Panc1 (cell line): ENCODE data around the gene SEZ6L. TPM values are rescaled to one million over a fixed set of nuclear protein-coding genes. Genes with fewer than 3 reads are reported as not detected.
A peak's percentile ranks its signal among the peaks of the same experiment; 100 is the strongest.

ENCODE experiments used
- ATAC-seq: fragments of 200-7000 bp; cut with Tn5 transposase; 2 replicates; pipeline ENCODE4 v1.9.1; 2020; ENCODE audit warnings: mild to moderate bottlenecking, moderate library complexity
- BruUV-seq: library from RNA; stranded (reverse); fragments of 400-500 nt; replicated peaks from 2 replicates; lab custom pipeline; 2021; lab: Mats Ljungman, UMichigan
- CTCF ChIA-PET: fragments of 300-600 bp; sonication (Branson Sonifier 250); formaldehyde crosslinking; loops from one replicate; lab custom pipeline; 2022; ENCODE audit warnings: antibody characterized with exemption; lab: Charles Lee
- POLR2A ChIA-PET: fragments of 300-600 bp; sonication (Branson Sonifier 250); formaldehyde crosslinking; loops from one replicate; lab custom pipeline; 2022; ENCODE audit warnings: antibody characterized with exemption; lab: Charles Lee
- DNase-seq: peaks from one replicate; pipeline ENCODE4 v3.0.0-alpha.2; 2010; ENCODE audit warnings: low read depth, low spot score
- H3K27ac ChIP-seq: 2 replicates; pipeline ENCODE4 v1.5.1; 2011; ENCODE audit warnings: mild to moderate bottlenecking, low read length, inconsistent platforms
- H3K27me3 ChIP-seq: fragments of 200-500 bp; sonication (Bioruptor generic); 2 replicates; pipeline ENCODE4 v1.6.0; 2014; ENCODE audit warnings: low read length, inconsistent platforms; ENCODE audit not compliant: control insufficient read depth, insufficient read depth
- H3K36me3 ChIP-seq: fragments of 200-500 bp; sonication (Bioruptor generic); 2 replicates; pipeline ENCODE4 v1.5.1; 2014; ENCODE audit warnings: inconsistent platforms, mild to moderate bottlenecking, low read length, moderate library complexity; ENCODE audit not compliant: control insufficient read depth, insufficient read depth
- H3K4me1 ChIP-seq: 2 replicates; pipeline ENCODE4 v1.5.1; 2011; ENCODE audit warnings: inconsistent platforms, mild to moderate bottlenecking, low read length, moderate library complexity; ENCODE audit not compliant: control insufficient read depth, insufficient read depth
- H3K4me3 ChIP-seq, 2 experiments: 2 replicates each; pipeline ENCODE4 v1.5.1; 2011 to 2012; ENCODE audit warnings: low read depth in 2 of 2, low read length in 2 of 2, mild to moderate bottlenecking in 2 of 2, inconsistent platforms in 1 of 2, moderate library complexity in 1 of 2
- H3K9me3 ChIP-seq: fragments of 200-500 bp; sonication (Bioruptor generic); 2 replicates; pipeline ENCODE4 v1.5.1; 2014; ENCODE audit warnings: low read depth, mild to moderate bottlenecking, inconsistent platforms, low read length, moderate library complexity; ENCODE audit not compliant: control insufficient read depth, insufficient read depth
- CTCF ChIP-seq: fragments of 450-650 bp; IDR thresholded peaks from 2 replicates; pipeline ENCODE4 v1.5.1; 2017; ENCODE audit warnings: mild to moderate bottlenecking
- POLR2AphosphoS5 ChIP-seq: IDR thresholded peaks from 2 replicates; pipeline ENCODE4 v1.6.1; 2012; ENCODE audit warnings: mild to moderate bottlenecking, low read depth, low read length, moderate library complexity
- REST ChIP-seq, 2 experiments: IDR thresholded peaks; 2 replicates each; pipeline ENCODE4 v1.6.1; 2011 to 2012; ENCODE audit warnings: low read depth in 2 of 2, control low read depth in 1 of 2, low read length in 1 of 2, mild to moderate bottlenecking in 1 of 2, moderate library complexity in 1 of 2; ENCODE audit not compliant: insufficient read depth in 1 of 2
- SIN3A ChIP-seq: IDR thresholded peaks from 2 replicates; pipeline ENCODE4 v1.6.1; 2012; ENCODE audit warnings: low read depth, mild to moderate bottlenecking, low read length, moderate library complexity, borderline replicate concordance; ENCODE audit not compliant: insufficient read depth
- TCF7L2 ChIP-seq: IDR thresholded peaks from 2 replicates; pipeline ENCODE4 v1.6.1; 2011; ENCODE audit warnings: mild to moderate bottlenecking, low read depth, low read length, inconsistent platforms
- in situ Hi-C: cut with HindIII; loops from 2 replicates; pipeline ENCODE4 v1.10.0; 2016; ENCODE audit warnings: low sequenced_read_pairs, low pct_unique_long_range_greater_than_20kb
- intact Hi-C: fragments of 100-400 bp; cut with micrococcal nuclease; formaldehyde crosslinking; loops from one replicate; pipeline ENCODE4 v1.10.0; 2022; ENCODE audit not compliant: unreplicated experiment
- total RNA-seq: library from RNA; stranded (reverse); gene quantifications from one replicate; pipeline ENCODE4 v1.2.1, GENCODE V29; 2021; ENCODE audit not compliant: unreplicated experiment

SEZ6L gene
- total RNA-seq, 1 experiment from 2014 or later: not detected

- no peak for DNase-seq
- no peak for ATAC-seq
- intact Hi-C loops: loop anchor here (10.0 kb wide), 1 partner anchor 97 kb away; no protein-coding TSS in a partner anchor
- Histone ChIP-seq H3K36me3 (no peaks in the 10 kb centered on the region; the same call in 1 of the 2 replicates), H3K27me3 (no peaks in the 10 kb centered on the region; the same call in 1 of the 2 replicates), H3K4me1 (no peaks in the 10 kb centered on the region), H3K27ac (no peak overlapping the region), H3K4me3 (no peak overlapping the region), H3K9me3 (no peaks in the 10 kb centered on the region)
- BruUV-seq: no TSS peak
- ChIA-PET POLR2A (no interaction called here), CTCF (interaction anchor here (0.6 to 1.4 kb wide), 4 partner anchors 16 to 565 kb away, joined by 3 to 4 read pairs (median 4); no protein-coding TSS in a partner anchor)
- in situ Hi-C loops: no loop called here
- TF ChIP-seq POLR2AphosphoS5: no peak
- peak; percentile 90 for TF ChIP-seq CTCF
These were observed 198.4 kb downstream of the SEZ6L start for GRCh38 chr22:26367402-26368245.

- Histone ChIP-seq H3K4me3 (no peak overlapping the region), H3K27ac (no peak overlapping the region), H3K27me3 (no peaks in the 10 kb centered on the region), H3K36me3 (no peaks in the 10 kb centered on the region), H3K4me1 (no peaks in the 10 kb centered on the region; the same call in 1 of the 2 replicates), H3K9me3 (no peaks in the 10 kb centered on the region)
- no TSS peak for BruUV-seq
- ChIA-PET POLR2A (no interaction called here), CTCF (no interaction called here)
- no peak for DNase-seq
- ATAC-seq: no peak
- intact Hi-C loops (loop anchor here (10.0 kb wide), 1 partner anchor 58 kb away; no protein-coding TSS in a partner anchor), in situ Hi-C loops (no loop called here)
- TF ChIP-seq TCF7L2 (no peak), REST (IDR thresholded peaks at IDR 0.05; ENCODE audit: insufficient read depth in 1 of 2, low read depth in 2 of 2, low read length in 1 of 2) (no peak), CTCF (no peak), POLR2AphosphoS5 (no peak), SIN3A (no peak)
These were observed 203.6 kb downstream of the SEZ6L start for GRCh38 chr22:26372890-26373289.
